CD4-positive, alpha-beta T cell treated with Interleukin-4 for 4 hours (primary cell): ENCODE data around the gene ST3GAL5.
A peak's percentile ranks its signal among the peaks of the same experiment; 100 is the strongest.
"Not testable (repeated sequence)": the region's sequence is repeated elsewhere in the genome, so short reads cannot be mapped to it uniquely, and the experiment has no call there.

ENCODE experiments used
- DNase-seq: peaks from one replicate; pipeline ENCODE4 v3.0.0-alpha.2; 2020

The ST3GAL5 gene

GRCh38 chr2:85888684-85889626, at the start of gene ST3GAL5:
TSS of gene ST3GAL5 (minus strand) at chr2:85888990. CDS start at chr2:85888905, 85 bp downstream.
- DNase-seq, result peak; percentile 88

GRCh38 chr2:85938456-85938855, 49.7 kb upstream of the ST3GAL5 start:
- DNase-seq, result no peak

- no peak for DNase-seq
These were observed 48.3 kb upstream of the ST3GAL5 start for GRCh38 chr2:85937069-85937439.

GRCh38 chr2:85936421-85937068, 47.8 kb upstream of the ST3GAL5 start:
- DNase-seq, result no peak

GRCh38 chr2:85935746-85936208, 47.0 kb upstream of the ST3GAL5 start:
- DNase-seq, result no peak

- DNase-seq, result no peak
These were observed 46.5 kb upstream of the ST3GAL5 start for GRCh38 chr2:85935170-85935745.

- DNase-seq, result no peak
These were observed 45.2 kb upstream of the ST3GAL5 start for GRCh38 chr2:85933753-85934594.

- not testable (repeated sequence) for DNase-seq
These were observed 42.4 kb upstream of the ST3GAL5 start for GRCh38 chr2:85931151-85931550.

GRCh38 chr2:85930129-85931124, 41.6 kb upstream of the ST3GAL5 start:
- no peak for DNase-seq

GRCh38 chr2:85929096-85930050, 40.6 kb upstream of the ST3GAL5 start:
- no peak for DNase-seq

GRCh38 chr2:85926931-85927661, 38.3 kb upstream of the ST3GAL5 start:
- no peak for DNase-seq

- no peak for DNase-seq
These were observed 37.7 kb upstream of the ST3GAL5 start for GRCh38 chr2:85926526-85926925.

- no peak for DNase-seq
These were observed 36.5 kb upstream of the ST3GAL5 start for GRCh38 chr2:85925216-85925671.

- DNase-seq, result no peak
These were observed 35.7 kb upstream of the ST3GAL5 start for GRCh38 chr2:85924522-85924921.

- DNase-seq, result no peak
These were observed 33.4 kb upstream of the ST3GAL5 start for GRCh38 chr2:85922199-85922598.

- DNase-seq, result no peak
These were observed 32.9 kb upstream of the ST3GAL5 start for GRCh38 chr2:85921659-85922058.

- DNase-seq, result no peak
These were observed 32.2 kb upstream of the ST3GAL5 start for GRCh38 chr2:85920810-85921545.
